ENCODE data around the gene LAMP2. TPM values are rescaled to one million over a fixed set of nuclear protein-coding genes. Genes with fewer than 3 reads are reported as not detected.

LAMP2 gene
- 40.9 and 46.1 TPM in 2 replicates for total RNA-seq (2014; rRNA removed; shearing (Covaris generic))
- polyA plus RNA-seq (2016; fragmentation: Nextera tagmentation; extraction: Ambion mirVana) = 19.5 and 24.4 TPM in 2 replicates
- long read RNA-seq, full-length matches to known transcripts = 36 of 39 reads
- long read RNA-seq, partial matches to known transcripts = 1 of 39 reads
- long read RNA-seq, other reads (novel, unspliced or antisense) = 2 of 39 reads

GRCh38 chrX:120468825-120469525 is at the start of gene LAMP2:
Gene LAMP2, minus strand, starts transcription at chrX:120469296. Its CDS starts 127 bp downstream, at chrX:120469169.
- Mint-ChIP-seq H3K27me3 (ENCODE audit: insufficient read depth, low read depth, poor library complexity) (no peaks in the 10 kb centered on the region), H3K9me3 (no peaks in the 10 kb centered on the region), H3K36me3 (ENCODE audit: low read depth) (no peaks in the 10 kb centered on the region), H3K27ac (peak within 1 kb of the TSS; percentile 79), H3K4me3 (peak within 1 kb of the TSS; percentile 89), H3K4me1 (no peaks in the 10 kb centered on the region; the same call in 2 of the 3 replicates)
- H2AFZ ChIP-seq = no peak within 1 kb of the TSS
- H3K4me1 ChIP-seq (ENCODE audit: insufficient read depth) = no peaks in the 10 kb centered on the region
- peak; percentile 92 for TF ChIP-seq POLR2AphosphoS5 (IDR thresholded peaks at IDR 0.05; ENCODE audit: low read depth)
- peak; percentile 63 for TF ChIP-seq CREB1 (CRISPR knock-in tag; IDR thresholded peaks at IDR 0.05; ENCODE audit: low read depth)
- TF ChIP-seq REST (IDR thresholded peaks at IDR 0.05; ENCODE audit: unreplicated experiment) = no peak
- no peak for TF ChIP-seq NANOG (IDR thresholded peaks at IDR 0.05; ENCODE audit: borderline replicate concordance)
- no peaks in the 10 kb centered on the region for H3F3A ChIP-seq (replicated peaks; ENCODE audit: low read depth)
- DNase-seq (ENCODE audit: low spot score) (peak; percentile 91), ATAC-seq (peak; percentile 95)
- H4K20me1 ChIP-seq (replicated peaks; ENCODE audit: insufficient read depth) = no peaks in the 10 kb centered on the region
- H3K4me2 ChIP-seq = peak within 1 kb of the TSS; percentile 81
- H3K27ac ChIP-seq (ENCODE audit: low read depth) = peak within 1 kb of the TSS; percentile 93
- H3K36me3 ChIP-seq (ENCODE audit: insufficient read depth) = no peaks in the 10 kb centered on the region
- H3K27me3 ChIP-seq (ENCODE audit: insufficient read depth) = no peaks in the 10 kb centered on the region
- no peaks in the 10 kb centered on the region for H3K9me2 ChIP-seq (ENCODE audit: insufficient read depth)
- H3K4me3 ChIP-seq = peak within 1 kb of the TSS; percentile 72
- H3K79me2 ChIP-seq (replicated peaks; ENCODE audit: insufficient read depth) = peaks cover 32% of the 10 kb centered on the region

GRCh38 chrX:120517936-120518335 is 48.8 kb upstream of the LAMP2 start:
- Histone ChIP-seq H3K27me3 (ENCODE audit: insufficient read depth) (no peaks in the 10 kb centered on the region), H3K79me2 (replicated peaks; ENCODE audit: insufficient read depth) (no peaks in the 10 kb centered on the region), H3K4me1 (ENCODE audit: insufficient read depth) (peaks cover 4% of the 10 kb centered on the region; the same call in 1 of the 2 replicates), H3K36me3 (ENCODE audit: insufficient read depth) (no peaks in the 10 kb centered on the region), H3K27ac (ENCODE audit: low read depth) (no peak overlapping the region), H2AFZ (no peak overlapping the region), H3K4me3 (no peak overlapping the region), H3K9me2 (ENCODE audit: insufficient read depth) (no peaks in the 10 kb centered on the region), H3K4me2 (no peak overlapping the region), H4K20me1 (replicated peaks; ENCODE audit: insufficient read depth) (no peaks in the 10 kb centered on the region), H3F3A (replicated peaks; ENCODE audit: low read depth) (no peaks in the 10 kb centered on the region)
- DNase-seq (ENCODE audit: low spot score) = no peak
- no peak overlapping the region for H3K27ac Mint-ChIP-seq
- peaks cover 4% of the 10 kb centered on the region; the same call in 2 of the 3 replicates for H3K4me1 Mint-ChIP-seq
- peaks cover 2% of the 10 kb centered on the region for H3K27me3 Mint-ChIP-seq (ENCODE audit: insufficient read depth, low read depth, poor library complexity)
- no peaks in the 10 kb centered on the region for H3K9me3 Mint-ChIP-seq
- no peak overlapping the region for H3K4me3 Mint-ChIP-seq
- no peak for ATAC-seq
- no peaks in the 10 kb centered on the region; the same call in 2 of the 3 replicates for H3K36me3 Mint-ChIP-seq (ENCODE audit: low read depth)
- TF ChIP-seq ZNF462 (CRISPR knock-in tag; IDR thresholded peaks at IDR 0.05) (no peak), CTCF (conservative IDR thresholded peaks at IDR 0.05; ENCODE audit: low read depth in 2 of 2) (no peak), NANOG (IDR thresholded peaks at IDR 0.05; ENCODE audit: borderline replicate concordance) (no peak), ZNF331 (CRISPR knock-in tag; IDR thresholded peaks at IDR 0.05; ENCODE audit: low read depth) (no peak), POLR2AphosphoS5 (IDR thresholded peaks at IDR 0.05; ENCODE audit: low read depth) (no peak)
